Cardiac fibroblast (primary cell): ENCODE data around the gene PDE11A.

Experiments used
- DNase-seq, 2 donors: peaks; one replicate each; pipeline versions ENCODE4 v3.0.0 to v3.0.0-alpha.2; 2010; ENCODE audit warnings: low read depth in 2 of 2
- H3K4me3 ChIP-seq, 2 donors: replicated peaks in 1 of 2; 1 replicate in 1 of 2; 2 replicates in 1 of 2; pipeline ENCODE4 v1.5.1; 2011; ENCODE audit warnings: low read depth in 2 of 2, low read length in 2 of 2, mild to moderate bottlenecking in 2 of 2, moderate library complexity in 1 of 2
- CTCF ChIP-seq: IDR thresholded peaks from one replicate; pipeline ENCODE4 v1.5.1; 2011; ENCODE audit warnings: low read depth, mild to moderate bottlenecking, low read length, inconsistent platforms

Gene PDE11A

GRCh38 chr2:178075006-178075326 is 2.4 kb upstream of the PDE11A start:
- H3K4me3 ChIP-seq: no peak overlapping the region
- no peak for TF ChIP-seq CTCF
- no peak for DNase-seq

GRCh38 chr2:178074123-178075005 is 1.8 kb upstream of the PDE11A start:
- H3K4me3 ChIP-seq: no peak overlapping the region
- no peak for TF ChIP-seq CTCF
- peak in 1 of 2 donors; percentile 7 for DNase-seq

- no peak for DNase-seq
- TF ChIP-seq CTCF: no peak
- H3K4me3 ChIP-seq: no peak overlapping the region
Measured at GRCh38 chr2:178072000-178072382, 586 bp downstream of the PDE11A start.

- TF ChIP-seq CTCF: no peak
- no peak overlapping the region for H3K4me3 ChIP-seq
- DNase-seq: no peak
Measured at GRCh38 chr2:178070824-178071223, 1.8 kb downstream of the PDE11A start.

GRCh38 chr2:178069551-178069950 is 3.0 kb downstream of the PDE11A start:
- H3K4me3 ChIP-seq: no peak overlapping the region
- no peak for TF ChIP-seq CTCF
- no peak for DNase-seq

- no peak for TF ChIP-seq CTCF
- DNase-seq: no peak
- H3K4me3 ChIP-seq: no peak overlapping the region
Measured at GRCh38 chr2:178068823-178069454, 3.6 kb downstream of the PDE11A start.
